Loucy (cell line): ENCODE data around the gene TRMT44.

ENCODE experiments used
- H2AFZ ChIP-seq: fragments of 200-600 bp; sonication (generic); 2 replicates; pipeline ENCODE4 v1.6.0; 2016; ENCODE audit warnings: antibody characterized with exemption, mild to moderate bottlenecking, low read length, moderate library complexity
- H3F3A ChIP-seq: fragments of 200-600 bp; 2 replicates; pipeline ENCODE4 v1.6.0; 2016; ENCODE audit warnings: antibody characterized with exemption, low read depth, mild to moderate bottlenecking
- H3K27me3 ChIP-seq: fragments of 200-600 bp; sonication (generic); 2 replicates; pipeline ENCODE4 v1.6.1; 2014; ENCODE audit warnings: low read length, mild to moderate bottlenecking; ENCODE audit not compliant: insufficient read depth, poor library complexity, severe bottlenecking
- H3K36me3 ChIP-seq: fragments of 200-600 bp; sonication (generic); 2 replicates; pipeline ENCODE4 v1.6.1; 2016; ENCODE audit warnings: low read length; ENCODE audit not compliant: insufficient read depth
- H3K4me1 ChIP-seq: fragments of 200-600 bp; sonication (generic); 2 replicates; pipeline ENCODE4 v1.5.1; 2014; ENCODE audit warnings: low read length, mild to moderate bottlenecking; ENCODE audit not compliant: insufficient read depth, poor library complexity, severe bottlenecking
- H3K4me2 ChIP-seq: fragments of 200-600 bp; sonication (generic); 2 replicates; pipeline ENCODE4 v1.6.0; 2014; ENCODE audit warnings: antibody characterized with exemption, low read length, low read depth, mild to moderate bottlenecking; ENCODE audit not compliant: poor library complexity, severe bottlenecking
- H3K4me3 ChIP-seq: fragments of 200-600 bp; sonication (generic); 2 replicates; pipeline ENCODE4 v1.5.1; 2014; ENCODE audit warnings: low read length, mild to moderate bottlenecking, mixed read lengths; ENCODE audit not compliant: poor library complexity, severe bottlenecking
- H3K79me2 ChIP-seq: fragments of 200-600 bp; sonication (generic); 2 replicates; pipeline ENCODE4 v1.6.1; 2014; ENCODE audit warnings: low read length; ENCODE audit not compliant: insufficient read depth
- H3K9ac ChIP-seq: fragments of 200-600 bp; sonication (generic); 2 replicates; pipeline ENCODE4 v1.6.0; 2014; ENCODE audit warnings: mild to moderate bottlenecking, low read depth, low read length, moderate library complexity; ENCODE audit not compliant: poor library complexity, severe bottlenecking
- H3K9me2 ChIP-seq: fragments of 200-600 bp; sonication (generic); replicated peaks from 2 replicates; pipeline ENCODE4 v1.6.1; 2016; ENCODE audit warnings: low read depth, low read length, mixed read lengths
- H3K9me3 ChIP-seq: fragments of 200-600 bp; sonication (generic); 2 replicates; pipeline ENCODE4 v1.6.1; 2014; ENCODE audit warnings: mild to moderate bottlenecking, antibody characterized with exemption, low read length, low read depth; ENCODE audit not compliant: insufficient read depth
- H4K20me1 ChIP-seq: fragments of 200-600 bp; sonication (generic); 2 replicates; pipeline ENCODE4 v1.6.0; 2014; ENCODE audit warnings: antibody characterized with exemption, low read length, mild to moderate bottlenecking; ENCODE audit not compliant: insufficient read depth, poor library complexity, severe bottlenecking
- EZH2phosphoT487 ChIP-seq: fragments of 200-600 bp; IDR thresholded peaks from 2 replicates; pipeline ENCODE4 v1.6.1; 2018; ENCODE audit warnings: antibody characterized with exemption, mild to moderate bottlenecking, moderate library complexity, borderline replicate concordance
- TF ChIP-seq, protein P1 (sequence below): fragments of 200-600 bp; sonication (generic); conservative IDR thresholded peaks from 2 replicates; pipeline ENCODE4 v1.5.1; 2014; ENCODE audit warnings: mild to moderate bottlenecking, antibody characterized with exemption, low read length

Gene TRMT44

GRCh38 chr4:8439914-8440491, 574 bp upstream of the TRMT44 start:
- Histone ChIP-seq H3F3A (no peaks in the 10 kb centered on the region), H3K4me1 (peaks cover 27% of the 10 kb centered on the region), H3K9me2 (no peaks in the 10 kb centered on the region), H2AFZ (peak overlapping the region; percentile 93), H4K20me1 (peaks cover 4% of the 10 kb centered on the region), H3K79me2 (peaks cover 55% of the 10 kb centered on the region), H3K9ac (peak overlapping the region; percentile 88), H3K27me3 (no peaks in the 10 kb centered on the region), H3K4me3 (peak overlapping the region; percentile 92), H3K4me2 (peak overlapping the region; percentile 75), H3K36me3 (no peaks in the 10 kb centered on the region), H3K9me3 (no peaks in the 10 kb centered on the region)
- no peak for TF ChIP-seq EZH2phosphoT487
- TF ChIP-seq, protein P1, sequence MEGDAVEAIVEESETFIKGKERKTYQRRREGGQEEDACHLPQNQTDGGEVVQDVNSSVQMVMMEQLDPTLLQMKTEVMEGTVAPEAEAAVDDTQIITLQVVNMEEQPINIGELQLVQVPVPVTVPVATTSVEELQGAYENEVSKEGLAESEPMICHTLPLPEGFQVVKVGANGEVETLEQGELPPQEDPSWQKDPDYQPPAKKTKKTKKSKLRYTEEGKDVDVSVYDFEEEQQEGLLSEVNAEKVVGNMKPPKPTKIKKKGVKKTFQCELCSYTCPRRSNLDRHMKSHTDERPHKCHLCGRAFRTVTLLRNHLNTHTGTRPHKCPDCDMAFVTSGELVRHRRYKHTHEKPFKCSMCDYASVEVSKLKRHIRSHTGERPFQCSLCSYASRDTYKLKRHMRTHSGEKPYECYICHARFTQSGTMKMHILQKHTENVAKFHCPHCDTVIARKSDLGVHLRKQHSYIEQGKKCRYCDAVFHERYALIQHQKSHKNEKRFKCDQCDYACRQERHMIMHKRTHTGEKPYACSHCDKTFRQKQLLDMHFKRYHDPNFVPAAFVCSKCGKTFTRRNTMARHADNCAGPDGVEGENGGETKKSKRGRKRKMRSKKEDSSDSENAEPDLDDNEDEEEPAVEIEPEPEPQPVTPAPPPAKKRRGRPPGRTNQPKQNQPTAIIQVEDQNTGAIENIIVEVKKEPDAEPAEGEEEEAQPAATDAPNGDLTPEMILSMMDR = no peak

DNA sequence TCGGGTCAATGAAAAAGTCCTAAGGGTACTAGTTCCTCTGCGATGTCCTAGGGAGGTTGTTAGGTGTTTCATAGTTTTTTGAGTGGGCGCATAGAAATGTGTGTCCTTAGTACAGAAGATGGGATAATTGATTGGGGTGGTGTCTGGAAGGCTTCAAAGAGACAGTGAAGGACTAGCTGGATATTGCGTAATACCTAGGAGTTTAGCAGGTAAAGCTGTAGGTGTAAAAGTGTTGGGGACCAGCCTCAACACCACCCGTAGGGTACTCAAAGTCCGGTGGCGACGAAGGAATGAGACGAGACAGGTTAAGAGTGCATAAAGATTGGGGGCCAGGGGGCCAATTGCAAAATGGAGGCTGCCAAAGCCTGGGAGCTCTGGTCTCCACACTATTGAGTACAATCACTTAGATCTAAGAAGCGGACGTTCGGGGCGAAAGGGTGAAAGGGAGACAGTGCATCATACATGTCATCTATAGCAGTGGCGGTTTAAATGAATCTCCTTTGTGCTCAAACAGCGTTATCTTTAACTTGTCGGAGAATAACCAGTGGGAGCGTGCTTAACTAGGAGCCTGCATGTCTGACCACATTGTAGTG, 1.0 kb downstream of the TRMT44 start:
- Histone ChIP-seq H3K9ac (peak overlapping the region; percentile 88), H2AFZ (no peak overlapping the region), H4K20me1 (peaks cover 4% of the 10 kb centered on the region), H3K79me2 (peaks cover 66% of the 10 kb centered on the region), H3K27me3 (no peaks in the 10 kb centered on the region), H3K36me3 (no peaks in the 10 kb centered on the region; the same call in 1 of the 2 replicates), H3K9me3 (no peaks in the 10 kb centered on the region), H3K4me1 (peaks cover 27% of the 10 kb centered on the region), H3K4me2 (peak overlapping the region; percentile 97), H3K4me3 (peak overlapping the region; percentile 92), H3K9me2 (no peaks in the 10 kb centered on the region), H3F3A (no peaks in the 10 kb centered on the region)
- no peak for TF ChIP-seq EZH2phosphoT487
- TF ChIP-seq, protein P1 = no peak

- peak overlapping the region; percentile 88 for H3K9ac ChIP-seq
- H3K9me2 ChIP-seq = no peaks in the 10 kb centered on the region
- peaks cover 8% of the 10 kb centered on the region; the same call in 1 of the 2 replicates for H3K36me3 ChIP-seq
- H3K4me3 ChIP-seq = peak overlapping the region; percentile 92
- peaks cover 27% of the 10 kb centered on the region for H3K4me1 ChIP-seq
- no peaks in the 10 kb centered on the region for H3K27me3 ChIP-seq
- TF ChIP-seq EZH2phosphoT487 = no peak
- TF ChIP-seq, protein P1 = no peak
- no peak overlapping the region for H2AFZ ChIP-seq
- H3F3A ChIP-seq = no peaks in the 10 kb centered on the region
- H3K79me2 ChIP-seq = peaks cover 66% of the 10 kb centered on the region
- no peaks in the 10 kb centered on the region for H3K9me3 ChIP-seq
- H3K4me2 ChIP-seq = peak overlapping the region; percentile 97
- peaks cover 4% of the 10 kb centered on the region for H4K20me1 ChIP-seq
These were observed 2.2 kb downstream of the TRMT44 start for GRCh38 chr4:8442596-8443358.
